SK-N-SH (cell line): ENCODE results near the gene PARP11. TPM values are rescaled to one million over a fixed set of nuclear protein-coding genes. Genes with fewer than 3 reads are reported as not detected.

Experiments used
- CTCF ChIA-PET: fragments of 300-600, 350-600 bp; formaldehyde crosslinking; extraction: SDS; loops from one replicate; lab custom pipeline; 2021; lab: Yijun Ruan, JAX
- POLR2A ChIA-PET: fragments of 350-600 bp; sonication (Branson Sonifier 250); formaldehyde crosslinking; extraction: SDS; loops from one replicate; lab custom pipeline; 2020; ENCODE audit warnings: antibody characterized with exemption, inconsistent platforms; lab: Yijun Ruan, JAX
- DNase-seq: peaks from one replicate; pipeline ENCODE4 v3.0.0; 2012
- H2AFZ ChIP-seq: fragments of 200-600 bp; sonication (generic); 2 replicates; pipeline ENCODE4 v1.8.1; 2016; ENCODE audit warnings: antibody characterized with exemption, mild to moderate bottlenecking, low read depth
- H3F3A ChIP-seq: fragments of 200-600 bp; sonication (generic); replicated peaks from 2 replicates; pipeline ENCODE3; 2016; ENCODE audit warnings: antibody characterized with exemption, mild to moderate bottlenecking; ENCODE audit not compliant: insufficient read depth
- H3K27ac ChIP-seq, 2 experiments: fragments of 200-500 bp in 1 of 2; fragments of 200-600 bp in 1 of 2; sonication (Bioruptor generic) in 1 of 2; sonication (generic), shearing (Covaris generic) in 1 of 2; 2 replicates each; pipeline versions ENCODE4 v1.5.1 to v1.6.1; 2014 to 2016; ENCODE audit warnings: low read depth in 2 of 2, inconsistent platforms in 1 of 2, low read length in 1 of 2, mild to moderate bottlenecking in 1 of 2, mixed read lengths in 1 of 2
- H3K27me3 ChIP-seq: fragments of 200-600 bp; sonication (generic), shearing (Covaris generic); 2 replicates; pipeline ENCODE4 v1.6.1; 2016; ENCODE audit warnings: mixed run types; ENCODE audit not compliant: insufficient read depth
- H3K36me3 ChIP-seq, 2 experiments: fragments of 200-500 bp in 1 of 2; fragments of 200-600 bp in 1 of 2; sonication (Bioruptor generic) in 1 of 2; sonication (generic) in 1 of 2; replicated peaks in 1 of 2; 2 replicates each; pipeline versions ENCODE3 to v1.5.1; 2014 to 2016; ENCODE audit warnings: low read length in 1 of 2, mild to moderate bottlenecking in 1 of 2; ENCODE audit not compliant: insufficient read depth in 2 of 2, control insufficient read depth in 1 of 2
- H3K4me1 ChIP-seq, 2 experiments: fragments of 200-500 bp in 1 of 2; fragments of 200-600 bp in 1 of 2; sonication (Bioruptor generic) in 1 of 2; sonication (generic), shearing (Covaris generic) in 1 of 2; 2 replicates each; pipeline versions ENCODE4 v1.5.1 to v1.6.1; 2014 to 2016; ENCODE audit warnings: low read depth in 1 of 2, low read length in 1 of 2, mixed run types in 1 of 2; ENCODE audit not compliant: insufficient read depth in 2 of 2, control insufficient read depth in 1 of 2
- H3K4me2 ChIP-seq: fragments of 200-600 bp; sonication (generic), shearing (Covaris generic); 2 replicates; pipeline ENCODE4 v1.6.1; 2017; ENCODE audit warnings: mixed run types
- H3K4me3 ChIP-seq, 2 experiments: fragments of 200-500 bp in 1 of 2; fragments of 200-600 bp in 1 of 2; sonication (Bioruptor generic) in 1 of 2; sonication (generic), shearing (Covaris generic) in 1 of 2; 2 replicates each; pipeline versions ENCODE4 v1.5.1 to v1.8.1; 2014 to 2016; ENCODE audit warnings: low read depth in 2 of 2, inconsistent platforms in 1 of 2, low read length in 1 of 2, mild to moderate bottlenecking in 1 of 2, mixed read lengths in 1 of 2, moderate library complexity in 1 of 2
- H3K79me2 ChIP-seq: fragments of 200-600 bp; sonication (generic); 2 replicates; pipeline ENCODE4 v1.8.1; 2017; ENCODE audit warnings: mild to moderate bottlenecking; ENCODE audit not compliant: insufficient read depth
- H3K9ac ChIP-seq: fragments of 200-600 bp; sonication (generic); 2 replicates; pipeline ENCODE4 v1.6.1; 2017; ENCODE audit warnings: mixed run types
- H3K9me2 ChIP-seq: fragments of 200-600 bp; sonication (generic); 2 replicates; pipeline ENCODE4 v1.6.1; 2017; ENCODE audit warnings: mixed run types
- H3K9me3 ChIP-seq: fragments of 200-600 bp; sonication (generic); 2 replicates; pipeline ENCODE4 v1.6.1; 2017; ENCODE audit warnings: mixed run types, mild to moderate bottlenecking, moderate library complexity
- H4K20me1 ChIP-seq: fragments of 200-600 bp; sonication (generic); 2 replicates; pipeline ENCODE4 v1.6.1; 2017; ENCODE audit warnings: mild to moderate bottlenecking, mixed run types; ENCODE audit not compliant: insufficient read depth
- FOSL2 ChIP-seq: IDR thresholded peaks from 2 replicates; pipeline ENCODE4 v1.4.0; 2012; ENCODE audit warnings: low read depth, mild to moderate bottlenecking, moderate library complexity, borderline replicate concordance
- FOXJ3 ChIP-seq: sonication (generic); formaldehyde crosslinking; IDR thresholded peaks from 2 replicates; pipeline ENCODE4 v1.5.1; 2020; ENCODE audit warnings: mild to moderate bottlenecking, missing genetic modification reagents
- FOXM1 ChIP-seq: IDR thresholded peaks from 2 replicates; pipeline ENCODE4 v1.4.0; 2012; ENCODE audit warnings: low read depth, mild to moderate bottlenecking
- MAX ChIP-seq: IDR thresholded peaks from 2 replicates; pipeline ENCODE4 v1.4.0; 2012; ENCODE audit warnings: low read depth
- MXI1 ChIP-seq: IDR thresholded peaks from 2 replicates; pipeline ENCODE4 v1.6.1; 2012; ENCODE audit warnings: mild to moderate bottlenecking, low read depth, low read length, improper control_type of control experiment
- NFIC ChIP-seq: IDR thresholded peaks from 2 replicates; pipeline ENCODE4 v1.4.0; 2012; ENCODE audit warnings: borderline replicate concordance
- POLR2AphosphoS5 ChIP-seq: IDR thresholded peaks from 2 replicates; pipeline ENCODE4 v1.6.1; 2012; ENCODE audit warnings: low read depth, low read length
- RAD21 ChIP-seq: IDR thresholded peaks from 2 replicates; pipeline ENCODE4 v1.6.1; 2012; ENCODE audit warnings: mild to moderate bottlenecking, low read length
- RFX5 ChIP-seq: IDR thresholded peaks from 2 replicates; pipeline ENCODE4 v1.6.1; 2012; ENCODE audit warnings: mild to moderate bottlenecking, improper control_type of control experiment, low read length
- RXRA ChIP-seq: IDR thresholded peaks from 2 replicates; pipeline ENCODE4 v1.4.0; 2012; ENCODE audit warnings: low read depth, mild to moderate bottlenecking, borderline replicate concordance
- SIN3A ChIP-seq: IDR thresholded peaks from 2 replicates; pipeline ENCODE4 v1.6.1; 2012; ENCODE audit warnings: low read depth, mild to moderate bottlenecking, low read length, moderate library complexity, borderline replicate concordance
- TAF1 ChIP-seq: IDR thresholded peaks from 2 replicates; pipeline ENCODE4 v1.6.1; 2012; ENCODE audit warnings: low read depth, mild to moderate bottlenecking, low read length, moderate library complexity, borderline replicate concordance
- TEAD4 ChIP-seq: IDR thresholded peaks from 2 replicates; pipeline ENCODE4 v1.4.0; 2012; ENCODE audit warnings: mild to moderate bottlenecking, borderline replicate concordance; ENCODE audit not compliant: insufficient read depth
- USF1 ChIP-seq: IDR thresholded peaks from 2 replicates; pipeline ENCODE4 v1.4.0; 2012; ENCODE audit warnings: low read depth, borderline replicate concordance
- WGBS: methylation state at CpG from one replicate; pipeline ENCODE4 v1.1.6; 2017; ENCODE audit warnings: low lambda C conversion rate; 5-methylcytosine and 5-hydroxymethylcytosine counted together
- polyA plus RNA-seq, 3 experiments: library from polyadenylated mRNA; depleted of rRNA; stranded (reverse); fragments of >200 nt; gene quantifications; 2 replicates each; pipeline ENCODE4 v1.2.3, GENCODE V29; 2012
- TF ChIP-seq, protein P1 (sequence below): IDR thresholded peaks from 2 replicates; pipeline ENCODE4 v1.4.0; 2012; ENCODE audit warnings: low read depth, borderline replicate concordance
- TF ChIP-seq, protein P2 (sequence below): IDR thresholded peaks from 2 replicates; pipeline ENCODE4; 2012
- TF ChIP-seq, protein P3 (sequence below): fragments of 150-350 bp; IDR thresholded peaks from 2 replicates; pipeline ENCODE4 v1.6.1; 2017; ENCODE audit warnings: antibody characterized with exemption, low read length, low read depth, borderline replicate concordance

PARP11 gene
- polyA plus RNA-seq, 1 of the 3 experiments (the other 2 are of a cell fraction): 1.8 TPM

DNA sequence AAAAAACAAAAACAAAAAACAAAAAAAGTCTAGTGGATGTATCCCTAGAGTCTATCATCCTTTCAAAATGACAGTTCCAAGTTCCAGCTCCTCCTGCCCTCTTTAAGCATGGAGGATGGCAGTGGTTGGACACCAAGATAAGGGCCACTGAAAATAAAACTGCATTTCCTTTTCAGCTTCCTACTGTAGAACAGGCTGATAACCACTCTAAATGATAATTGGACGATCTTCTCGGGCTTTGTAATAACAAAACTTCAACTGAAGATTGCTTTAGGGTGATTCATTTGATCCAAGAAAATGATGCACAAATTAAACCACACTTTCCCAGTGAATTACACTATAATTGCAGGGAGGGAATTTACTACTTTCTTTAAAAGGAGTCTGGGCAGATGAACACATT, 78.1 kb downstream of the PARP11 start:
- 23% methylated on average over 2 of the region's 2 CpGs for WGBS
- Histone ChIP-seq H3K79me2 (no peaks in the 10 kb centered on the region), H3K9ac (no peak overlapping the region), H3K27ac (no peak overlapping the region), H2AFZ (no peak overlapping the region), H3K4me1 (no peaks in the 10 kb centered on the region), H3K27me3 (no peaks in the 10 kb centered on the region), H3K4me2 (no peak overlapping the region), H3K4me3 (no peak overlapping the region), H3K9me2 (no peaks in the 10 kb centered on the region), H3F3A (no peaks in the 10 kb centered on the region), H4K20me1 (no peaks in the 10 kb centered on the region), H3K9me3 (no peaks in the 10 kb centered on the region), H3K36me3 (no peaks in the 10 kb centered on the region)
- ChIA-PET CTCF (interaction anchor here (0.9 to 4.3 kb wide), 5 partner anchors 9 to 495 kb away, joined by 3 to 36 read pairs (median 10); no protein-coding TSS in a partner anchor), POLR2A (no interaction called here)
- DNase-seq: no peak
- TF ChIP-seq TAF1 (no peak), TEAD4 (no peak), RAD21 (no peak), FOXM1 (no peak), SIN3A (no peak), USF1 (no peak), MXI1 (no peak), RFX5 (no peak), FOXJ3 (no peak), MAX (no peak), POLR2AphosphoS5 (no peak), RXRA (no peak), NFIC (no peak), FOSL2 (no peak)
- TF ChIP-seq, protein P1, sequence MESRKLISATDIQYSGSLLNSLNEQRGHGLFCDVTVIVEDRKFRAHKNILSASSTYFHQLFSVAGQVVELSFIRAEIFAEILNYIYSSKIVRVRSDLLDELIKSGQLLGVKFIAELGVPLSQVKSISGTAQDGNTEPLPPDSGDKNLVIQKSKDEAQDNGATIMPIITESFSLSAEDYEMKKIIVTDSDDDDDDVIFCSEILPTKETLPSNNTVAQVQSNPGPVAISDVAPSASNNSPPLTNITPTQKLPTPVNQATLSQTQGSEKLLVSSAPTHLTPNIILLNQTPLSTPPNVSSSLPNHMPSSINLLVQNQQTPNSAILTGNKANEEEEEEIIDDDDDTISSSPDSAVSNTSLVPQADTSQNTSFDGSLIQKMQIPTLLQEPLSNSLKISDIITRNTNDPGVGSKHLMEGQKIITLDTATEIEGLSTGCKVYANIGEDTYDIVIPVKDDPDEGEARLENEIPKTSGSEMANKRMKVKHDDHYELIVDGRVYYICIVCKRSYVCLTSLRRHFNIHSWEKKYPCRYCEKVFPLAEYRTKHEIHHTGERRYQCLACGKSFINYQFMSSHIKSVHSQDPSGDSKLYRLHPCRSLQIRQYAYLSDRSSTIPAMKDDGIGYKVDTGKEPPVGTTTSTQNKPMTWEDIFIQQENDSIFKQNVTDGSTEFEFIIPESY: no peak
- TF ChIP-seq, protein P2, sequence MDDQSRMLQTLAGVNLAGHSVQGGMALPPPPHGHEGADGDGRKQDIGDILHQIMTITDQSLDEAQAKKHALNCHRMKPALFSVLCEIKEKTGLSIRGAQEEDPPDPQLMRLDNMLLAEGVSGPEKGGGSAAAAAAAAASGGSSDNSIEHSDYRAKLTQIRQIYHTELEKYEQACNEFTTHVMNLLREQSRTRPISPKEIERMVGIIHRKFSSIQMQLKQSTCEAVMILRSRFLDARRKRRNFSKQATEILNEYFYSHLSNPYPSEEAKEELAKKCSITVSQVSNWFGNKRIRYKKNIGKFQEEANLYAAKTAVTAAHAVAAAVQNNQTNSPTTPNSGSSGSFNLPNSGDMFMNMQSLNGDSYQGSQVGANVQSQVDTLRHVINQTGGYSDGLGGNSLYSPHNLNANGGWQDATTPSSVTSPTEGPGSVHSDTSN: no peak
- TF ChIP-seq, protein P3, sequence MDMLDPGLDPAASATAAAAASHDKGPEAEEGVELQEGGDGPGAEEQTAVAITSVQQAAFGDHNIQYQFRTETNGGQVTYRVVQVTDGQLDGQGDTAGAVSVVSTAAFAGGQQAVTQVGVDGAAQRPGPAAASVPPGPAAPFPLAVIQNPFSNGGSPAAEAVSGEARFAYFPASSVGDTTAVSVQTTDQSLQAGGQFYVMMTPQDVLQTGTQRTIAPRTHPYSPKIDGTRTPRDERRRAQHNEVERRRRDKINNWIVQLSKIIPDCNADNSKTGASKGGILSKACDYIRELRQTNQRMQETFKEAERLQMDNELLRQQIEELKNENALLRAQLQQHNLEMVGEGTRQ: no peak
